NB4 (cell line): ENCODE results near the gene CDCA5.

Source experiments
- MYC ChIP-seq: IDR thresholded peaks from 2 replicates; pipeline ENCODE4 v1.6.1; 2011; ENCODE audit warnings: low read depth, low read length
- POLR2A ChIP-seq: IDR thresholded peaks from 2 replicates; pipeline ENCODE4 v1.6.1; 2011; ENCODE audit warnings: mild to moderate bottlenecking; ENCODE audit not compliant: insufficient read length; ENCODE audit errors: extremely low read depth
- TF ChIP-seq, protein P1 (sequence below): IDR thresholded peaks from one replicate; pipeline ENCODE4 v1.5.1; 2012; ENCODE audit warnings: low read depth, low read length
- TF ChIP-seq, protein P2 (sequence below): IDR thresholded peaks from 2 replicates; pipeline ENCODE4 v1.6.1; 2011; ENCODE audit warnings: low read depth, low read length

DNA sequence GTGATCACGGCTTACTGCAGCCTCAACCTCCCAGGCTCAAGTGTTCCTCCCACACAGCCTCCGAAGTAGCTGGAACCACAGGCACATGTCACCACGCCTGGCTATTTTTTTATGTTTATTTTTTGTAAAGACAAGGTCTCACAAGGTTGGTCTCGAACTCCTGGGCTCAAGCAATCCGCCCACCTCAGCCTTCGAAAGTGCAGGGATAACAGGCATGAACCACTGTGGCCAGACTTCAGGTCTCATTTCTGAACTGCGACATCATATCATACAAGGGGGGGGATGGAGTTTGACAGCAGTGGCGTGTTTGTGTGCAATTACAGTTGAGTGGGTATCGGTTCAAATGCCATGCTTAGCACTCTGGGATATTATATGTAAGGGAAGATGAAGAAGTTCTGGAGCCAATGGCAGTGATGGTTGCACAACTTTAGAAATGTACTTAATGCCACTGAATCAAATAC is 32.4 kb downstream of the CDCA5 start:
- TF ChIP-seq POLR2A (no peak), MYC (no peak)
- TF ChIP-seq, protein P1, sequence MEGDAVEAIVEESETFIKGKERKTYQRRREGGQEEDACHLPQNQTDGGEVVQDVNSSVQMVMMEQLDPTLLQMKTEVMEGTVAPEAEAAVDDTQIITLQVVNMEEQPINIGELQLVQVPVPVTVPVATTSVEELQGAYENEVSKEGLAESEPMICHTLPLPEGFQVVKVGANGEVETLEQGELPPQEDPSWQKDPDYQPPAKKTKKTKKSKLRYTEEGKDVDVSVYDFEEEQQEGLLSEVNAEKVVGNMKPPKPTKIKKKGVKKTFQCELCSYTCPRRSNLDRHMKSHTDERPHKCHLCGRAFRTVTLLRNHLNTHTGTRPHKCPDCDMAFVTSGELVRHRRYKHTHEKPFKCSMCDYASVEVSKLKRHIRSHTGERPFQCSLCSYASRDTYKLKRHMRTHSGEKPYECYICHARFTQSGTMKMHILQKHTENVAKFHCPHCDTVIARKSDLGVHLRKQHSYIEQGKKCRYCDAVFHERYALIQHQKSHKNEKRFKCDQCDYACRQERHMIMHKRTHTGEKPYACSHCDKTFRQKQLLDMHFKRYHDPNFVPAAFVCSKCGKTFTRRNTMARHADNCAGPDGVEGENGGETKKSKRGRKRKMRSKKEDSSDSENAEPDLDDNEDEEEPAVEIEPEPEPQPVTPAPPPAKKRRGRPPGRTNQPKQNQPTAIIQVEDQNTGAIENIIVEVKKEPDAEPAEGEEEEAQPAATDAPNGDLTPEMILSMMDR: no peak
- TF ChIP-seq, protein P2, sequence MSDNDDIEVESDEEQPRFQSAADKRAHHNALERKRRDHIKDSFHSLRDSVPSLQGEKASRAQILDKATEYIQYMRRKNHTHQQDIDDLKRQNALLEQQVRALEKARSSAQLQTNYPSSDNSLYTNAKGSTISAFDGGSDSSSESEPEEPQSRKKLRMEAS: no peak
